ENCODE measurements around the gene ATP2B1.
A peak's percentile ranks its signal among the peaks of the same experiment; 100 is the strongest.
"Not testable (repeated sequence)": the region's sequence is repeated elsewhere in the genome, so short reads cannot be mapped to it uniquely, and the experiment has no call there.

The ATP2B1 gene

DNA sequence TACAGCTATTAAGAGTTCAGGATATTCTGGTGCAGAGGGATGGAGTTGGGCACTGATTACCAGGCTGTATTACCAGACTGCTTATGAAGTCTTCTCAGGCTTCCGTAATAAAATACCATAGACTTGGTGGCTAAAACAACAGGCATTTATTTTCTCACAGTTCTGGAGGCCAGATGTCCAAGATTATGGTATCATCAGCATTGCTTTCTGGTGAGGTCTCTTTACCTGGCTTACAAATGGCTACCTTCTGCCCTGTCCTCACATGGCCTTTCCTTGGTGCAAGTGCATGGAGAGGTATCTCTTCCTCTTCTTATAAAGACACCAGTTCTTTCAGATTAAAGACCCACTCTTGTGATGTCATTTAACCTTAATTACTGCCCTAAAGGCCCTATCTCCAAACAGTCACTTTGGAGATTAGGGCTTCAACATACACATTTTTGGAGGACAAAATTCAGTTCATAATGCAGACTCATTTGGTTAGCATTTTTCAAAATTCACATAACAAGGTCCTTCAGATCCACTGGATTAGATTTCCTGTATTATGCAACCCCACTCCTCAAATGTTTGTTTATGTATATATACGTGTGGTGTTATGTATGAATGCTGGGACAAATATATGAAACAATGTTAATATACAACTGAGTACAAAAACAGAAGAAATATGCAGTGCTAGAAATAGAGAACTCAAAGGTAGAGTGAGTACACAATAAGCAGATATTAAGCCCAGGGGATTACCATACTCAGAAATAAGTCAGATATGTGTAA lies 9.3 kb upstream of the ATP2B1 start:
- no peak for DNase-seq (ENCODE audit: low read depth in 2 of 2)

- no peak for DNase-seq (ENCODE audit: low read depth in 2 of 2)
Observed at GRCh38 chr12:89712706-89713105, 4.1 kb upstream of the ATP2B1 start.

- DNase-seq (ENCODE audit: low read depth in 2 of 2), result no peak
Observed at GRCh38 chr12:89710873-89711750, 2.5 kb upstream of the ATP2B1 start.

DNA sequence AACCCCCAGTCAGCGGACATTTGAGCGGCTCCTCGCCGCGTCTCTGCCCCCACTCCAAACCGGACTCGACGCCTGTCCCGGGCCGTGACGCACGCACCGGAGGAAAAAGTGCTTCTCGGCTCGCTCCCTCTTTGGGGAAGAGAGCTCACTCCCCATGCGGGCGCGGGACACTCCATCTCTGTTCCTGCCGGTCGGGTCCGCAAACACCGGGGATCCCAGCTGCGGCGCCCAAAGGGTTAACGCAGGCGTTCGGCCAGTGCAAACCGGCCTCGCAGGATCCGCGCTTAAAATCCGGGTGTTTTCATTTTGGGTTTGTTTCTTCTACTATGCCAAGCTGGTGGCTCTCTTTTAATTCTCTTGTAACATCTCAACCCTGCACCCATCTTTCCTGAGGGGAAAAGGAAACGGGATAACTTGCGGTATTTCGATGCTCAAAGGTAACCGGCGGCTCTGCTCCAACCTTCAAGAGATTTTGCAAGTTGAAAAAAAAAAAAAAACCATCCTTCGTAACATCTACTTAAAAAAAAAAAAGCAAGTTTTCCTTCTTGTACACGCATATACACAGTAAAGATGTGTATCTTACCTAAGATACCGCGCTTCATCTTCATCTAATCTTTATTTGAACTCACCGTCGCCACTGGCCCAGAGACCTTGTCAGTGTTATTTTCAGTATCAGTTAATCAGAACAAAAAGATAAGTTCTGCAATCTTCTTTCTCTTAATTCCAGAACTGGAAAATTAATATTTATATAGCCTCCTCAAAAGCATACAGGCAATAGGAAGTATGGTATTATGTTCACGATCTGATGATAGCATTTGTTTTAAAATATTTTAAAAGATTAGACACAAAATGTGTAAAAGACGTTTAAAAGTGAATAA lies 1.6 kb upstream of the ATP2B1 start:
- DNase-seq (ENCODE audit: low read depth in 2 of 2), result peak in 1 of 2 experiments; percentile 27

- DNase-seq (ENCODE audit: low read depth in 2 of 2), result peak; percentile 98
Observed at GRCh38 chr12:89709157-89709994, 738 bp upstream of the ATP2B1 start.

DNA sequence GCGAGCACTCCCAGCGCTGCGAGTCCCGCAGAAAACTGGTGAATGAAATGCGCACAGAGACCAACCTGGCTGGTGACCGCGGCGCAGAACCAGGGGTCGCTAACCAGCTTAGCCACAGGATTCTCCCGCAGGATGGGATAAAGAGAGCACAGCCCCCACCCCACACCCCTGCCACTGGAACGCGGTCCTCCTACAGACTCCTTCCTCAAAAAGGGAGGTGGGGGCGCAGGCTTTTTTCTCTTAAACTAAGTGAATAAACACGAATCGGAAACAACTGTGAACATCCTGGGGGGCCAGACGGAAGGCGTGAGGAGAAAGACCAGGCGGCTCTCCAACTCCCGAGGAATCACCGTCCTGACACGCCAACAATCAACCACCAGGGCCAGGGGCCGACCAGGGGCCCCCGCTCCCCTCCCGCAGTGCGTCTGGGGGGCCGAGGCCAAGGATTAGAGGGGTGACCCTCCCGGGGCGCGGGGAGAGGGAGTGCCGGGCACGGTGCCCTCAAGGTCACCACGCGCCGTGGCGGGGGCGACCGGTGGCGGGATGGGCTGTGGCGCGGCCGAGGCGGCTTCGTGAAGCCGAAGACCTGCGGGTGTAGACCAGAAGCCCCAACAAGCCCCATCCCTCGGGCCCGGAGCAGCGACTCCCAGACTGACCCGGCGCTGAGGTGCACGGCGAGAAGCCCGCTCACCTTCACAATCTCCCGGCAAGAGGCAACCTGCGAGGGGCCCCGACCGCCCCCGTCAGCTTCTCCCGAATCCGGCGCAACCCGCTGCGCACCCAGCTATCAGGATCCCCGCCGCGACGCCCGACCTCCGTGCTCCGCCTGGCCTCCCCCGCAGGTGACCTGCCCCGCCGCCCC lies 704 bp downstream of the ATP2B1 start:
- peak in 1 of 2 experiments; percentile 22 for DNase-seq (ENCODE audit: low read depth in 2 of 2)

DNA sequence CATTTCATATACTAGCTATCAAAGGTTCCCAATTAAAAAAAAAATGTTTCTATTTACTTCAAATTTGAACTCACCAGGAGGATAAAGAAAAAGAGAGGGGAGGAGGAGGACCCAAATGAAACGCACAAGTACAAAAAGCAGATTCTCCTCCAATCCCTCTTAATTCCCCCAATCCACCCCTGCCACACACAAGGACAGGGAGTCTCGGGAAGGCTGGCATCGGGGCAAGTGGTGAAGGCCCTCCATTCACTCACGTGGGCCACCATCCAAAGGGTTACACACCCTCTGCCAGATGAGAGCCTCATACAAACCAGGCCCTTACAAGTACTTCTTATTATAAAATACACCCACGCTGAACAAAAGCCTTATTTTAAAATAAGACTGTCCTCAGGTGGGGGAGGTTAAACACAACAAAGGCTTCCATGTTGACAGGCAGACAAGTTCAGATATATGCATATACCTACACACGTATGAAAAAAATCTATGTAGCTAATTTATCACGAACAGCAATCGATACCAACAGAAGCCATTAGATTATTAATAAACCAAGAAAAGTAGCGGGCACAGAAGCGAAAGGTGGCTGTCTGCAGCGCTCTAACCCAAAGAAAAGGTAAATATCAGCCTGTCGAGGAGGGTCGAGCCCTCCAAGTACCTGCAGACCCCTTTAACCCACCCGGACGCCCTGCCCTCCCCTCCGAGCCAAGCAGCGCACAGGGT lies 1.5 kb downstream of the ATP2B1 start:
- DNase-seq (ENCODE audit: low read depth in 2 of 2), result no peak

GRCh38 chr12:89706551-89706950 lies 2.1 kb downstream of the ATP2B1 start:
- no peak for DNase-seq (ENCODE audit: low read depth in 2 of 2)

DNA sequence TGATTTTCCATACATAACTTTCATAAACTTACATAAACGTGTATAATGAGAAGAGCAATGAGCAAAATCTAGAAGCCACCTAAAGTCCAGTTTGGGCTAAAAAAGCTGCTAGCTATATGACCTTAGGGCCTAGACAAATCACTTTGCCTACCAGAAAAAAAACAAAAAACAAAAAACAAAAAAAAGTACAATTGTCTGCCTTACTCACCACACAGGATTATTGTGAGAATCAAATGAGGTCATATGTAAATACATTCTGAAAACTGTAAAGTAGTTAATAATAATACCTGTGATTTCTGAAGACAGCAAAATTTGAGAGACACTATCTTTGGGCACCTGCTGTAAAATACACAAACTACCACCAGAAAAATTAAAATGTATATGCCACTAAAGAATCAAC lies 4.2 kb downstream of the ATP2B1 start:
- no peak for DNase-seq (ENCODE audit: low read depth in 2 of 2)

GRCh38 chr12:89703768-89704167 lies 4.9 kb downstream of the ATP2B1 start:
- no peak for DNase-seq (ENCODE audit: low read depth in 2 of 2)

DNA sequence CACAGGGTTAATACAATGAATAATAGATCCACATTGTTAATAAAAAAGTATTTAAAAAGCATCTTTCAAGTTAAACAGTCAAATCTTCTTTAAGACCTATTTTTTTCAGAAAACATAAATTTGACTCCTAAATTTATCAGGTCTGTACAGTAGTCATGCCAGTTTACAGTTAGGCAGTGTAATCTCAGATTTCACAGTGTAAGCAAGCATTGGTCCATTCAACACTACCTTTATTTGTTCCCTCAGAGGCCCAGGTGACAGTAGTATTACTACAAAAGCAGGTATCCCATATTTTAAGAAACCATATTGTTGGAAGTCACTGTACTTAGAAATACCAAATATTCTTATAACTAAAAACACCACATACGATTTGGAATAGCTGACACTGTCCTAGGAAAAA lies 6.1 kb downstream of the ATP2B1 start:
- DNase-seq (ENCODE audit: low read depth in 2 of 2), result no peak

- no peak for DNase-seq (ENCODE audit: low read depth in 2 of 2)
Observed at GRCh38 chr12:89701606-89702206, 6.9 kb downstream of the ATP2B1 start.

- no peak for DNase-seq (ENCODE audit: low read depth in 2 of 2)
Observed at GRCh38 chr12:89700191-89700810, 8.3 kb downstream of the ATP2B1 start.

GRCh38 chr12:89698607-89699006 lies 10.0 kb downstream of the ATP2B1 start:
- DNase-seq (ENCODE audit: low read depth in 2 of 2), result no peak

GRCh38 chr12:89697728-89698127 lies 10.9 kb downstream of the ATP2B1 start:
- DNase-seq (ENCODE audit: low read depth in 2 of 2), result not testable (repeated sequence)

GRCh38 chr12:89697296-89697695 lies 11.3 kb downstream of the ATP2B1 start:
- DNase-seq (ENCODE audit: low read depth in 2 of 2), result no peak

DNA sequence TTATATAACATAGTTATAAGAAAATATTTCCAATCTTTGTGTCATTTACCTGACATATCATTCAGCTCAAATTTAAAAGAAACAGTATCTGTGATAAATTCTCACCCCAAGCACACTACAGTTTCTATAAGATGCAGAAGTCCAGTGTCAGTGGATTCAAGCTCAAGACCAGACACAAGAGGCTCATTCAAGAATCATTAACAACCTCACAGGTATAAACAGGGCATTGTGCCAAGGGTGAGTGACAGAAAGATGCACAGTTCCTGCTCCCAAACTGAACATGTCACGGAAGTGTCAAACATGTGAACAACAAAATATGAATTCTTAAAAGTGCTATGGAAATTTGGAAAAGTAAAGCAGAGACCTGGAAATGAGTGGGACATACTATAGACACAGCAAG lies 12.8 kb downstream of the ATP2B1 start:
- no peak for DNase-seq (ENCODE audit: low read depth in 2 of 2)

DNA sequence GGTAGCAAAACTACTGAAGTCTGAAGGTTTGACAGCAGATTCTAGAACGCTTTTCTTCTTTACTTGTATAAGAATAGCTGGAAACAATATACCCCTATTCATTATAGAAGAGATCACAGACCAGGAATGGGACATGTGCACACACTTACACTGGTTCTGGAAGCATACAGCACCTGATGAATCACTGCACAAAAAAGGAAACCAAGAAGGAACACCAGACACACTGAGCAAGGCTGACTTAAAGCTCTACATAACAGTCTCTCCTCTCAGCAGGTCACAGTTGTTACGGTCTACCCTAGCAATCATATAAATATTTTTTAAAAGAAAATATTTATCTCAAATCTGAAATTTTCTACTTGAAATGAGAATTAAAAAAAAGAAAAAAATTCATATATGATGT lies 13.5 kb downstream of the ATP2B1 start:
- DNase-seq (ENCODE audit: low read depth in 2 of 2), result no peak

DNA sequence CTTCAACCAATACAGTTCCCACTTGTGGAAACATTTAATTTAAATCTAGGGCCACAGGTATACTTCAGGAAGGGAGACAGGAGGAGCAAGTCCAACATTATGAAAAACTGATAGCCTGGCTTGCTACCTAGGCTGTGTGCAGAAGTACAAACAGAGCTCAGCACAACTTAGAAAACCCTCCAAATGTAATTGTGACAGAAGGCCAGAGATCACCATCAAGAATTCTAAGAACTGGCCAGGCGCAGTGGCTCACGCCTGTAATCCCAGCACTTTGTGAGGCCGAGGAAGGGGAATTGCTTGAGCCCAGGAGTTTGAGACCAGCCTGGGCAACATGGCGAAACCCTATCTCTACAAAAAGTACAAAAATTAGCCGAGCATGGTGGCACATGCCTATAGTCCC lies 14.1 kb downstream of the ATP2B1 start:
- DNase-seq (ENCODE audit: low read depth in 2 of 2), result no peak
